Measurements from ENCODE around the gene DBF4. TPM values are rescaled to one million over a fixed set of nuclear protein-coding genes. Genes with fewer than 3 reads are reported as not detected.
"Not testable (repeated sequence)": the region's sequence is repeated elsewhere in the genome, so short reads cannot be mapped to it uniquely, and the experiment has no call there.

The DBF4 gene
- total RNA-seq, 1 experiment from 2014 or later = 37.5 TPM

DNA sequence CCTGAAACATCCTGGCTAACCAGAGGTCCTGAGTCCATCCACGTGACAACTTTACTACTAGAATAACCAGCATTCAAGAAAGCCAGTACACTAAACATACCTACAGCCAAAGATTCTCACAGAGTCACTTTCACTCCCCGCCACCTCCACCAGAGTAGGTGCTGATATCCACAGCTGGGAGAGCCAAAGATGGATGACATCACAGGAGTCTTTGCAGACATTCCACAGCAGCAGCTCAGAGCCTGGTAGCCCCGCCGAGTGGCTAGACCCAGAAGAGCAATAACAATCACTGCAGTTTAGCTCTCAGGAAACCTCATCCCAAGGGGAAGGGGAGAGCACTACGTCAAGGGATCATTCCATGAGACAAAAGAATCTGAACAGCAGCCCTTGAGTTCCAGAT is 44.3 kb downstream of the DBF4 start:
- no peaks in the 10 kb centered on the region for H3K36me3 ChIP-seq (ENCODE audit: low read depth, low read length)
- no peak overlapping the region for H2AFZ ChIP-seq (ENCODE audit: low read length)
- ChIA-PET POLR2A (ENCODE audit: unreplicated experiment) (no interaction called here), CTCF (no interaction called here)
- H3K9me3 ChIP-seq (ENCODE audit: low read length) = no peaks in the 10 kb centered on the region
- DNase-seq = no peak
- H3K4me3 ChIP-seq (ENCODE audit: low read length) = no peak overlapping the region
- no peaks in the 10 kb centered on the region for H4K20me1 ChIP-seq (ENCODE audit: low read length)
- H3K9me2 ChIP-seq (replicated peaks; ENCODE audit: low read length) = no peaks in the 10 kb centered on the region
- no peak overlapping the region for H3K9ac ChIP-seq (ENCODE audit: low read length)
- H3K4me1 ChIP-seq (ENCODE audit: insufficient read depth, low read length) = no peaks in the 10 kb centered on the region
- no peaks in the 10 kb centered on the region for H3K79me2 ChIP-seq (ENCODE audit: low read length)
- no peak overlapping the region for H3K27ac ChIP-seq (ENCODE audit: low read length)
- H3F3A ChIP-seq (ENCODE audit: low read length, unreplicated experiment) = no peaks in the 10 kb centered on the region
- intact Hi-C loops (cut with micrococcal nuclease) = no loop called here
- H3K27me3 ChIP-seq (ENCODE audit: low read length) = no peaks in the 10 kb centered on the region
- H3K4me2 ChIP-seq (ENCODE audit: low read length) = no peak overlapping the region
- TF ChIP-seq, protein P1, sequence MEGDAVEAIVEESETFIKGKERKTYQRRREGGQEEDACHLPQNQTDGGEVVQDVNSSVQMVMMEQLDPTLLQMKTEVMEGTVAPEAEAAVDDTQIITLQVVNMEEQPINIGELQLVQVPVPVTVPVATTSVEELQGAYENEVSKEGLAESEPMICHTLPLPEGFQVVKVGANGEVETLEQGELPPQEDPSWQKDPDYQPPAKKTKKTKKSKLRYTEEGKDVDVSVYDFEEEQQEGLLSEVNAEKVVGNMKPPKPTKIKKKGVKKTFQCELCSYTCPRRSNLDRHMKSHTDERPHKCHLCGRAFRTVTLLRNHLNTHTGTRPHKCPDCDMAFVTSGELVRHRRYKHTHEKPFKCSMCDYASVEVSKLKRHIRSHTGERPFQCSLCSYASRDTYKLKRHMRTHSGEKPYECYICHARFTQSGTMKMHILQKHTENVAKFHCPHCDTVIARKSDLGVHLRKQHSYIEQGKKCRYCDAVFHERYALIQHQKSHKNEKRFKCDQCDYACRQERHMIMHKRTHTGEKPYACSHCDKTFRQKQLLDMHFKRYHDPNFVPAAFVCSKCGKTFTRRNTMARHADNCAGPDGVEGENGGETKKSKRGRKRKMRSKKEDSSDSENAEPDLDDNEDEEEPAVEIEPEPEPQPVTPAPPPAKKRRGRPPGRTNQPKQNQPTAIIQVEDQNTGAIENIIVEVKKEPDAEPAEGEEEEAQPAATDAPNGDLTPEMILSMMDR (conservative IDR thresholded peaks at IDR 0.05; ENCODE audit: low read depth, low read length) = no peak
- no peak for TF ChIP-seq EZH2phosphoT487 (IDR thresholded peaks at IDR 0.05; ENCODE audit: borderline replicate concordance, low read length)
- TF ChIP-seq EZH2 (IDR thresholded peaks at IDR 0.05; ENCODE audit: low read length, unreplicated experiment) = no peak
- no peak for ATAC-seq
- BruUV-seq (replicated peaks) = no TSS peak

DNA sequence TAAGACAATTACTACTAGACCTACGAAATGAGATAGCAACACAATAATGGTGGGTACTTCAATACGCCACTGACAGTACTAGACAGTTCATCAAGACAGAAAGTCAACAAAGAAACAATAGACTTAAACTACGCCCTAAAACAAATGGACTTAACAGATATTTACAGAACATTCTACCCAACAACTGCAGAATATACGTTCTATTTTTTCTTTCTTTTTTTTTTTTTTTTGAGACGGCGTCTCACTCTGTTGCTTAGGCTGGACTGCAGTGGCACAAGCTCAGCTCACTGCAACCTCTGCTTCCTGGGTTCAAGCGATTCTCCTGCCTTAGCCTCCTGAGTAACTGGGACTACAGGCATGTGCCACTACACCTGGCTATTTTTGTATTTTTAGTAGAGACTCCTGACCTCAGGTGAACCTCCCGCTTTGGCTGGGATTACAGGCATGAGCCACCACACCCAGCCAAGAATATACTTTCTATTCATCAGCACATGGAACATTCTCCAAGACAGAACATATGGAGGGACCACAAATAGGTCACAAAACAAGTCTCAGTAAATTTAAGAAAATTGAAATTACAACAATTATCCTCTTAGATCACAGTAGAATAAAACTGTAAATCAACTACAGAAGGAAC is 46.6 kb downstream of the DBF4 start:
- H3K27ac ChIP-seq (ENCODE audit: low read length); H3K4me3 ChIP-seq (ENCODE audit: low read length); ATAC-seq; H4K20me1 ChIP-seq (ENCODE audit: low read length); H2AFZ ChIP-seq (ENCODE audit: low read length); H3K4me1 ChIP-seq (ENCODE audit: insufficient read depth, low read length); CTCF ChIA-PET; intact Hi-C loops (cut with micrococcal nuclease); DNase-seq; BruUV-seq (replicated peaks); H3K79me2 ChIP-seq (ENCODE audit: low read length); H3K27me3 ChIP-seq (ENCODE audit: low read length); H3K36me3 ChIP-seq (ENCODE audit: low read depth, low read length); H3K9ac ChIP-seq (ENCODE audit: low read length); POLR2A ChIA-PET (ENCODE audit: unreplicated experiment); H3F3A ChIP-seq (ENCODE audit: low read length, unreplicated experiment); H3K9me3 ChIP-seq (ENCODE audit: low read length); H3K9me2 ChIP-seq (replicated peaks; ENCODE audit: low read length); H3K4me2 ChIP-seq (ENCODE audit: low read length): not testable (repeated sequence)

DNA sequence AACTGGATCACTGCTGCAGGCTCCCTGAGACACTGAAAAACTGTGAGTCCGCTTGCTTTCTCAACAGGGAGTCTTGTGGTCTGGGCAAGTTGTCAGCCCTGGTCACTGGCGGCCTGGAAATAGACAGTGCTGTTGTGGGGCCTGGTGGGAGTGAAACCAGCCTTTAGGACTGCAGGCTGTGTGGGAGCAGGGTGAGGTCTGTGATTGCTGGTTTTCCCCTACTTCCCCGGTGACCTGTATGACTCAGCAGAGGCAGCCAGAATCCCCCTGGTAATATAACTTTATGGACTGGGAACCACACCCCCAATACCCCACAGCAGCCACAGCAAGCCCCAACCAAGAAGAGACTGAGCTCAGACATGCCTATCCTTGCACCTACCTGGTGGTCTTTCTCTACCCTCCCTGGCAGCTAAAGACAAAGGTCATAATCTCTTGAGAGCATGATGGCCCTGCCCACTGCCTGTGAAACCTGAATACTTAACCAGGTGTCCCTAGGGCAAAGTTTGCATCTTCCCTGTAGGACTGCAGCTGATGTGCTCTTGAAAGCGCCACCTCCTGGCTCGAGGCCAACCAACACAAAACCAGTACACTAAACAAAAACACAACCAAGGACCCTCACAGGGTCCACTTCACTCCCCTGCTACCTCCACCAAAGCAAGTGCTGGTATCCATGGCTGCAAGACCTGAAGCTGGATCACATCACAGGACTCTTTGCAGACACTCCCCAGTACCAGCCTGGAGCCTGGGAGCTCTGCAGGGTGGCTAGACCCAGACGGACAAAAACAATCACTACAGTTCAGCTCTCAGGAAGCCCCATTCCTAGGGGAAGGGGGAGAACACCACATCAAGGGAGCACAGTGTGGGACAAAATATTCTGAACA is 50.5 kb downstream of the DBF4 start:
- no peak overlapping the region for H3K9ac ChIP-seq (ENCODE audit: low read length)
- no peak overlapping the region for H3K27ac ChIP-seq (ENCODE audit: low read length)
- no peak overlapping the region for H2AFZ ChIP-seq (ENCODE audit: low read length)
- POLR2A ChIA-PET (ENCODE audit: unreplicated experiment) = no interaction called here
- CTCF ChIA-PET = no interaction called here
- no peaks in the 10 kb centered on the region for H3F3A ChIP-seq (ENCODE audit: low read length, unreplicated experiment)
- no peaks in the 10 kb centered on the region for H3K9me3 ChIP-seq (ENCODE audit: low read length)
- no peak overlapping the region for H3K4me2 ChIP-seq (ENCODE audit: low read length)
- no peak overlapping the region for H3K4me3 ChIP-seq (ENCODE audit: low read length)
- no peaks in the 10 kb centered on the region for H3K36me3 ChIP-seq (ENCODE audit: low read depth, low read length)
- DNase-seq (no peak), ATAC-seq (no peak)
- intact Hi-C loops (cut with micrococcal nuclease) = no loop called here
- H3K9me2 ChIP-seq (replicated peaks; ENCODE audit: low read length) = no peaks in the 10 kb centered on the region
- BruUV-seq (replicated peaks) = no TSS peak
- H4K20me1 ChIP-seq (ENCODE audit: low read length) = no peaks in the 10 kb centered on the region
- H3K4me1 ChIP-seq (ENCODE audit: insufficient read depth, low read length) = no peaks in the 10 kb centered on the region
- H3K79me2 ChIP-seq (ENCODE audit: low read length) = no peaks in the 10 kb centered on the region
- TF ChIP-seq EZH2phosphoT487 (IDR thresholded peaks at IDR 0.05; ENCODE audit: borderline replicate concordance, low read length) (no peak), EZH2 (IDR thresholded peaks at IDR 0.05; ENCODE audit: low read length, unreplicated experiment) (no peak)
- TF ChIP-seq, protein P1 (conservative IDR thresholded peaks at IDR 0.05; ENCODE audit: low read depth, low read length) = no peak
- no peaks in the 10 kb centered on the region for H3K27me3 ChIP-seq (ENCODE audit: low read length)

Data from PC-3 (cell line).